Naive thymus-derived CD4-positive, alpha-beta T cell (primary cell): Measurements from ENCODE around the gene PTPRN2. TPM values are rescaled to one million over a fixed set of nuclear protein-coding genes. Genes with fewer than 3 reads are reported as not detected.
"Not testable (repeated sequence)": the region's sequence is repeated elsewhere in the genome, so short reads cannot be mapped to it uniquely, and the experiment has no call there.

Experiments
- ATAC-seq: fragments of 150-1000 bp; cut with Tn5 transposase; 2 replicates; pipeline ENCODE4 v1.10.0; 2021; ENCODE audit warnings: mild to moderate bottlenecking, moderate library complexity
- CTCF ChIA-PET: fragments of 350-600 bp; sonication (Branson Sonifier 250); formaldehyde crosslinking; loops from one replicate; lab custom pipeline; 2021; ENCODE audit warnings: antibody characterized with exemption; lab: Charles Lee
- POLR2A ChIA-PET: fragments of 350-600 bp; sonication (Branson Sonifier 250); formaldehyde crosslinking; loops from one replicate; lab custom pipeline; 2021; ENCODE audit warnings: antibody characterized with exemption, inconsistent platforms; lab: Charles Lee
- DNase-seq, 9 donors: peaks; one replicate each; pipeline versions ENCODE4 v3.0.0 to v3.0.0-alpha.2; 2020 to 2022; ENCODE audit warnings: mixed read lengths in 1 of 9
- H3K27ac ChIP-seq: one replicate; pipeline ENCODE4 v1.7.0; 2013; ENCODE audit warnings: mild to moderate bottlenecking, low read depth, low read length, moderate library complexity
- H3K27me3 ChIP-seq, 2 donors: one replicate each; pipeline ENCODE4 v1.7.0; 2013; ENCODE audit warnings: low read length in 2 of 2, mild to moderate bottlenecking in 2 of 2, moderate library complexity in 2 of 2; ENCODE audit not compliant: control insufficient read depth in 2 of 2, insufficient read depth in 2 of 2
- H3K36me3 ChIP-seq, 3 experiments: 1 replicate in 2 of 3; 2 replicates in 1 of 3; pipeline ENCODE4 v1.7.0; 2013; ENCODE audit warnings: low read length in 3 of 3, mild to moderate bottlenecking in 3 of 3, moderate library complexity in 1 of 3; ENCODE audit not compliant: insufficient read depth in 3 of 3, control insufficient read depth in 2 of 3
- H3K4me1 ChIP-seq, 2 donors: one replicate each; pipeline ENCODE4 v1.7.0; 2013; ENCODE audit warnings: low read length in 2 of 2, mild to moderate bottlenecking in 2 of 2, moderate library complexity in 1 of 2; ENCODE audit not compliant: control insufficient read depth in 2 of 2, insufficient read depth in 2 of 2
- H3K4me3 ChIP-seq: 2 replicates; pipeline ENCODE4 v1.7.0; 2013; ENCODE audit warnings: mild to moderate bottlenecking, low read length
- H3K9me3 ChIP-seq, 3 experiments: 1 replicate in 2 of 3; 2 replicates in 1 of 3; pipeline ENCODE4 v1.7.0; 2013; ENCODE audit warnings: low read length in 3 of 3; ENCODE audit not compliant: control insufficient read depth in 2 of 3
- H3K27ac Mint-ChIP-seq, 9 donors: one replicate each; pipeline ENCODE4 v1.8.0; 2020 to 2022; ENCODE audit warnings: mixed read lengths in 9 of 9, mild to moderate bottlenecking in 8 of 9, moderate library complexity in 5 of 9, inconsistent platforms in 2 of 9
- H3K27me3 Mint-ChIP-seq, 5 donors: one replicate each; pipeline ENCODE4 v1.8.0; 2021 to 2022; ENCODE audit warnings: mixed read lengths in 5 of 5, mild to moderate bottlenecking in 1 of 5
- H3K36me3 Mint-ChIP-seq, 5 donors: one replicate each; pipeline ENCODE4 v1.8.0; 2020 to 2022; ENCODE audit warnings: mixed read lengths in 5 of 5, mild to moderate bottlenecking in 3 of 5, inconsistent platforms in 1 of 5
- H3K4me1 Mint-ChIP-seq, 7 donors: one replicate each; pipeline ENCODE4 v1.8.0; 2020 to 2022; ENCODE audit warnings: mixed read lengths in 7 of 7, mild to moderate bottlenecking in 3 of 7, inconsistent platforms in 1 of 7
- H3K4me3 Mint-ChIP-seq, 10 donors: one replicate each; pipeline ENCODE4 v1.8.0; 2020 to 2022; ENCODE audit warnings: mild to moderate bottlenecking in 10 of 10, mixed read lengths in 10 of 10, moderate library complexity in 6 of 10, inconsistent platforms in 2 of 10
- H3K9me3 Mint-ChIP-seq, 11 donors: one replicate each; pipeline ENCODE4 v1.8.0; 2020 to 2022; ENCODE audit warnings: mixed read lengths in 11 of 11, mild to moderate bottlenecking in 4 of 11, inconsistent platforms in 1 of 11, moderate library complexity in 1 of 11
- intact Hi-C, 2 donors: fragments of 100-400 bp; cut with micrococcal nuclease; formaldehyde crosslinking; loops; one replicate each; pipeline ENCODE4 v1.15.1; 2023
- polyA plus RNA-seq, 2 donors: library from polyadenylated mRNA; unstranded; fragments of 300-500 nt; fragmentation: Illumina TruSeq; gene quantifications; one replicate each; pipeline ENCODE4 v1.2.3, GENCODE V29; 2021
- total RNA-seq, 6 experiments: library from RNA in 5 of 6; stranded (reverse) in 5 of 6; gene quantifications; 1 replicate in 5 of 6; 2 replicates in 1 of 6; pipeline ENCODE4 v1.2.3 and lab custom pipeline; 2021 to 2026

The PTPRN2 gene
- total and polyA plus RNA-seq, 7 experiments from 2014 or later, result 0.58 to 2.3 (median 1.4) TPM

- peaks cover 0 to 13% (median 0%) of the 10 kb centered on the region in 5 donors for H3K36me3 Mint-ChIP-seq
These were observed 230.3 kb downstream of the PTPRN2 start for GRCh38 chr7:158357106-158357897.

GRCh38 chr7:158356454-158356853, 231.2 kb downstream of the PTPRN2 start:
- no peaks in the 10 kb centered on the region for H3K4me1 Mint-ChIP-seq
- intact Hi-C loops, result no loop called here
- no peak for ATAC-seq
- Histone ChIP-seq H3K4me1 (no peaks in the 10 kb centered on the region), H3K27me3 (no peaks in the 10 kb centered on the region), H3K4me3 (no peak overlapping the region), H3K36me3 (no peaks in the 10 kb centered on the region), H3K27ac (no peak overlapping the region), H3K9me3 (no peaks in the 10 kb centered on the region)
- H3K36me3 Mint-ChIP-seq, result peaks cover 0 to 13% (median 0%) of the 10 kb centered on the region in 5 donors
- CTCF ChIA-PET, result no interaction called here
- POLR2A ChIA-PET, result no interaction called here
- no peak overlapping the region for H3K27ac Mint-ChIP-seq
- peaks cover 0 to 37% (median 15%) of the 10 kb centered on the region in 11 donors for H3K9me3 Mint-ChIP-seq
- DNase-seq, result no peak
- H3K4me3 Mint-ChIP-seq, result no peak overlapping the region
- H3K27me3 Mint-ChIP-seq, result peaks cover 0 to 27% (median 24%) of the 10 kb centered on the region in 5 donors

More at GRCh38 chr7:158357106-158357897, 230.3 kb downstream of the PTPRN2 start:
- Histone ChIP-seq H3K4me3 (no peak overlapping the region), H3K36me3 (no peaks in the 10 kb centered on the region), H3K27me3 (no peaks in the 10 kb centered on the region), H3K27ac (no peak overlapping the region), H3K4me1 (no peaks in the 10 kb centered on the region), H3K9me3 (no peaks in the 10 kb centered on the region)
- DNase-seq, result no peak
- Mint-ChIP-seq H3K4me3 (no peak overlapping the region), H3K9me3 (peaks cover 0 to 37% (median 15%) of the 10 kb centered on the region in 11 donors), H3K27me3 (peaks cover 0 to 29% (median 23%) of the 10 kb centered on the region in 5 donors), H3K27ac (no peak overlapping the region), H3K4me1 (no peaks in the 10 kb centered on the region)
- ChIA-PET POLR2A (no interaction called here), CTCF (no interaction called here)
- no peak for ATAC-seq
- intact Hi-C loops, result no loop called here

- Mint-ChIP-seq H3K9me3 (peaks cover 0 to 37% (median 15%) of the 10 kb centered on the region in 11 donors), H3K27me3 (peaks cover 0 to 25% (median 24%) of the 10 kb centered on the region in 5 donors), H3K4me3 (no peak overlapping the region), H3K4me1 (no peaks in the 10 kb centered on the region), H3K36me3 (peaks cover 0 to 13% (median 0%) of the 10 kb centered on the region in 5 donors), H3K27ac (no peak overlapping the region)
- ChIA-PET CTCF (no interaction called here), POLR2A (no interaction called here)
- Histone ChIP-seq H3K9me3 (no peaks in the 10 kb centered on the region), H3K36me3 (no peaks in the 10 kb centered on the region), H3K27me3 (no peaks in the 10 kb centered on the region), H3K4me1 (no peaks in the 10 kb centered on the region), H3K4me3 (no peak overlapping the region), H3K27ac (no peak overlapping the region)
- intact Hi-C loops, result no loop called here
- DNase-seq, result no peak
- ATAC-seq, result no peak
These were observed 232.1 kb downstream of the PTPRN2 start for GRCh38 chr7:158355456-158356065.

GRCh38 chr7:158354861-158355260, 232.8 kb downstream of the PTPRN2 start:
- DNase-seq, result no peak
- H3K4me1 Mint-ChIP-seq, result no peaks in the 10 kb centered on the region
- H3K27me3 ChIP-seq, result no peaks in the 10 kb centered on the region
- H3K4me1 ChIP-seq, result no peaks in the 10 kb centered on the region
- H3K27me3 Mint-ChIP-seq, result peaks cover 0 to 25% (median 24%) of the 10 kb centered on the region in 5 donors
- no peak overlapping the region for H3K27ac Mint-ChIP-seq
- H3K36me3 Mint-ChIP-seq, result peaks cover 0 to 13% (median 0%) of the 10 kb centered on the region in 5 donors
- CTCF ChIA-PET, result no interaction called here
- peaks cover 0 to 37% (median 15%) of the 10 kb centered on the region in 11 donors for H3K9me3 Mint-ChIP-seq
- H3K4me3 ChIP-seq, result no peak overlapping the region
- H3K9me3 ChIP-seq, result no peaks in the 10 kb centered on the region
- H3K36me3 ChIP-seq, result no peaks in the 10 kb centered on the region
- POLR2A ChIA-PET, result no interaction called here
- ATAC-seq, result no peak
- H3K27ac ChIP-seq, result no peak overlapping the region
- intact Hi-C loops, result no loop called here
- no peak overlapping the region for H3K4me3 Mint-ChIP-seq

- Mint-ChIP-seq H3K27ac (no peak overlapping the region), H3K9me3 (peaks cover 0 to 37% (median 15%) of the 10 kb centered on the region in 11 donors), H3K4me3 (no peak overlapping the region), H3K27me3 (peaks cover 0 to 25% (median 24%) of the 10 kb centered on the region in 5 donors), H3K36me3 (peaks cover 0 to 13% (median 0%) of the 10 kb centered on the region in 5 donors), H3K4me1 (no peaks in the 10 kb centered on the region)
- DNase-seq (no peak), ATAC-seq (no peak)
- no peaks in the 10 kb centered on the region for H3K27me3 ChIP-seq
- ChIA-PET CTCF (no interaction called here), POLR2A (no interaction called here)
- intact Hi-C loops, result no loop called here
- H3K4me1 ChIP-seq, result no peaks in the 10 kb centered on the region
- H3K9me3 ChIP-seq, result no peaks in the 10 kb centered on the region
- H3K4me3 ChIP-seq, result no peak overlapping the region
- H3K27ac ChIP-seq, result no peak overlapping the region
- no peaks in the 10 kb centered on the region for H3K36me3 ChIP-seq
These were observed 233.7 kb downstream of the PTPRN2 start for GRCh38 chr7:158353606-158354570.

- H3K27ac Mint-ChIP-seq, H3K4me3 Mint-ChIP-seq, H3K36me3 ChIP-seq, H3K4me1 ChIP-seq, DNase-seq, CTCF ChIA-PET, POLR2A ChIA-PET, H3K4me3 ChIP-seq, H3K27ac ChIP-seq, H3K27me3 ChIP-seq, intact Hi-C loops, H3K4me1 Mint-ChIP-seq, H3K9me3 ChIP-seq, ATAC-seq: not testable (repeated sequence)
- Mint-ChIP-seq H3K36me3 (peaks cover 0 to 13% (median 0%) of the 10 kb centered on the region in 5 donors), H3K27me3 (peaks cover 0 to 24% (median 20%) of the 10 kb centered on the region in 5 donors), H3K9me3 (peaks cover 0 to 37% (median 15%) of the 10 kb centered on the region in 11 donors)
These were observed 235.5 kb downstream of the PTPRN2 start for GRCh38 chr7:158351899-158352729.
